Brain pericyte (primary cell): ENCODE results near the gene OST4.

ENCODE experiments used
- DNase-seq: peaks from one replicate; pipeline ENCODE4 v3.0.0-alpha.2; 2012; ENCODE audit warnings: low read depth, low spot score

Gene OST4

DNA sequence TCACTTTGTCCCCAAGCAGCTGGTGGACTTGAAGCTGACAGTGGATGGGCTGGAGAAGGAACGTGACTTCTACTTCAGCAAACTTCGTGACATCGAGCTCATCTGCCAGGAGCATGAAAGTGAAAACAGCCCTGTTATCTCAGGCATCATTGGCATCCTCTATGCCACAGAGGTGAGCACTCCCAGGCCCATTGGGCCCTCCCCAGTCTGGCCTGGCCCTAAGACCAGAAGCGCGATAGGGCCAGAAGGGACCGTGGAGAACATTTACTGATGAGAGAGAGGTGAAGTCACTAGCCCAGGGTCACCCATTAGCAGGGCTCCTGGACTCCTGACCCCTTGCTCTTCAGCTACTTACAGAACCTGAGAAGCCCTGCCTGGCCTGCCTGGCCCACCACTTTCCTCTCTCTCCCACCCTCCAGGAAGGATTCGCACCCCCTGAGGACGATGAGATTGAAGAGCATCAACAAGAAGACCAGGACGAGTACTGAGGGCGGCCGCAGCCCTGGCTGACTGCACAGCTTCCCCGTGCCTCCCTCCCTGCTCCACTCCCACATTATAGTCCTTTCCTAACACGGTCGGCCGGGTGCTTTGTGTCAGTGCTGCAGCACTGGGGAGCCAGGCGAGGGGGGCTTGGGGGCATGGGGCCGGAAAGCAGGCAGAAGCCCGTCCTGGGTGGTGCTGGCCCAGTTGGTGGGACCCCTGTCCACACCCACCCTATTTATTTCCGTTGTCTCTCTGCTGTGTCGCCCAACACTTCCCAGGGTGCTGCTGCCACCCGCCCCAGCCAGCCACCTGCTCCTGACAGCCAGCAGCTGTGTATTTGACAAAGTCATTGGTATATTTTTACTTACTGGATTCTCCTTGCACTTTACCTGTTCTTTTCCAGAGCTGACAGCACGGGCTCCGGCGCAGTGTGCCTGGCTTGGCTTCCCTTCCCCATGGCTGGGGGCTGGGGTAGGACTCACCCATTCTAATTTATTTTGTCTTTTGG, 45.3 kb downstream of the OST4 start:
- DNase-seq: no peak

DNA sequence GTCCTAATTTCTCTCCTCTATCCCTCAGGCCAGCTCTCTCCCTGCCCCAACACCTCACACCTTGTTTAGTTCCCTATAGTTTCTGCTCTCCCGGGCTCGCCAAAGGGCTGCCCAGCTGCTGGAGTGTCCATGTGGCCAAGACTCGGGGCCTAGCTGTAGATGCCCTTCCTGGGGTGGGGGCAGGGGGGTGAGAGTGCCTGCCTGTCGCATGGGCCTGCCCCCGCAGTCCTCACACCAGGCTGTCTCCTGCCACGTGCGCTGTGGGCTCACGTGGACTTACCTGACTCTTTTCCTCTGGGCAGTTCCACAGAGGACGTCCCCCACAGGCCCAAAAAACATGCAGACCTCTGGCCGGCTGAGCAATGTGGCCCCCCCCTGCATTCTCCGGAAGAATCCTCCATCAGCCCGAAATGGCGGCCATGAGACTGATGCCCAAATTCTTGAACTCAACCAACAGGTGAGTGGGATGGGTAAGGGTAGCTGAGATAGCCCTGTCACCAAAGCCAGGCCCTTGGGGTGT, 46.1 kb downstream of the OST4 start:
- no peak for DNase-seq

DNA sequence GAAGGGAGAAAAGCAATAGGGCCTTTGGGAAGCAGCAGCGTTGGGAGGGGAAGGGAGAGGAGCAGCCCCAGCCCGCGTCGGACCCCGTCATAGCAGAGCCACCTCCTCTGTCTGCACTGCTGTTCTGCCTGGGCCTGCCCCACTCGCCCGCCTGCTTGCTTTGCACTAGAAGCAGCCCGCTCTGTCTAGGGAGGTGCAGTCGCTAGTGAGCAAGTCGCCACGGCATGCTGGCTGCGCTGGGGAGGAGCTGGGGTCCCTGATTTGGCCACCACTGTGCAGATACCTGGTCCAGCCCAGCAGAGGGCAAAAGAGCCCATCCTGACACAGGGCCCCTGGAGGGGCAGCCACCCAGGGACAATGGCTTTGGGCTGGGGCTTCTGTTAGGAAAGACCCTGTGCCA, 46.6 kb downstream of the OST4 start:
- no peak for DNase-seq

DNA sequence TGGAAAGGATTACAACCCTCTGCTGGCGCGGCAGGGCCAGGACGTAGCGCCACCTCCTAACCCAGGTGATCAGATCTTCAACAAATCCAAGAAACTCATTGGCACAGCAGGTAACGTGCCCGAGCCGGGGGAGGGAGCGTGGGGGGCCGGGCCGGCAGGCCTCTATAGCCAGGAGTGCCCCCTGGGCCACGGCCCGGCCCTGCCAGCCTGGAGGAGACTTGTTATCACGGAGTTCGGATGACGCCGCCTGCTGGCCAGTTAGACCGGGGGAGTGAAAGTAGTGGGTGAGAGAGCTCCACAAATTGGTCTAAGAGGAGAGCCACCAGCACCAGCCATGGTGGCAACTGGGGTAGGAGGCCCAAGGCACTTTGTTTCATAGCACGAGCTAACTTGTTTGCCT, 47.3 kb downstream of the OST4 start:
- DNase-seq: no peak

DNA sequence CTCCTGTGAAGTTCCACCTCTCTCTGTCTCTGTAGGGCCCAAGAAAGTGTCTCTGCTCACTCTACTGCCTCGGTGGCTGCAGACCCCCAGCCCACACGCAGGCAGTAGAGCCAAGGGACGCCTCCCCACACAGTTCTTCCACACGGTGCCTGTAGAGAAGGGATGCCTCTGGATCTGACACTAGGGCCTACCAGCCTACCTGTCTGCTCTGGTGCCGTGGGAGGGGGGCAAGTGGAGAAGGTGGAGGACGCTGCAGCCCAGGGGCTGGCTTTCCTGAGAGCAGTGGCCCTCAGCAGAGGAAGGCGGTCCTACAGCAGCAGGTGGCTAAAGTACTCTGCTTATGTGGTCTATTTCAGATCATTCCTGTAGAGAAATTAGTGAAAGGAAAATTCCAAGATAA, 47.7 kb downstream of the OST4 start:
- DNase-seq: no peak

DNA sequence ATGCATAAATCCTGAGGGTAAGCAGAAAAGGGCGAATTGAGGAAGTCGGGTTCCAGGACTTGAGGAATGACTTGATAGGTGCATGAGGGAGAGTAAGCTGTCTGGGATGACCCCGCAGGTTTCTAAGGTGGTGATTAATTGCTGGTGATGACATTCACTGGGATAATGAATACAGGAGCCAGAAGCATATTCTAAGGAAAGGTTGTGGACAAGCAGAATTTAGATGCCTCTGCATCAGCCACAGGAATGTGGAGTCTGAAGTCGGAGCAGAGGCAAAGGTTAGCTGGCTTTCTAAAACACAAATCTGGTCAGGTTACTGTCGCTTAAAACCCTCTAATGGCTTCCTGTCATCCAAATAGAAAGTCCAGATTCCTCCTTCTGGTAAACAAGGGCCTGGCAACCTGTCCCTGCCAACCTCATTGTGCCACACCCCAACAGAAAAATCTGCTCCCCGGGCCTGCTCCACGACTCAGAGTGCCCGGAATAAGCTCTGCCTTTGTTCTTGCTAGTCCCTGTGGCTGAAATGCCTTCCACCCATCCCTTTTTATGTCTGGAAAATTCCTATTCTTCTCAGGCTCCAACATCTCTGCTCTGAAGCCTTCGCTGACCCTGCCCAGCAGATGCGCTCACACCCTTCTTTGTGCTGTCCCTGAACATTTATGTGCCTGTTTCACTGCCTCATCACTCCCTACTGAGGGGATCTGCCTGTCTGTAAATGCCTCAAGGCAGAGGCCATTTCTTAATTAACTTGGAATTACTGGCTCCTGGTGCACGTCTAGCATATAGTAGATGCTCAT, 50.0 kb downstream of the OST4 start:
- DNase-seq: no peak
